Ovary (tissue), 3 donors: ENCODE measurements around the gene PCDH18.
"Not testable (repeated sequence)": the region's sequence is repeated elsewhere in the genome, so short reads cannot be mapped to it uniquely, and the experiment has no call there.

ENCODE experiments used
- CTCF ChIP-seq, 3 donors: fragments of 450-650 bp in 2 of 3; fragments of 200-600 bp in 1 of 3; IDR thresholded peaks; one replicate each; pipeline versions ENCODE4 v1.5.1 to v1.8.0; 2016 to 2022; ENCODE audit warnings: antibody characterized with exemption in 3 of 3, mild to moderate bottlenecking in 1 of 3
- EP300 ChIP-seq: sonication (generic); formaldehyde crosslinking; IDR thresholded peaks from one replicate; pipeline ENCODE4 v1.6.1; 2017; ENCODE audit warnings: antibody characterized with exemption
- POLR2A ChIP-seq: fragments of 450-650 bp; IDR thresholded peaks from one replicate; pipeline ENCODE4 v1.6.1; 2017; ENCODE audit warnings: antibody characterized with exemption, mild to moderate bottlenecking, moderate library complexity
- donor health status: DM: no; HTN: no; CAD: no.

DNA sequence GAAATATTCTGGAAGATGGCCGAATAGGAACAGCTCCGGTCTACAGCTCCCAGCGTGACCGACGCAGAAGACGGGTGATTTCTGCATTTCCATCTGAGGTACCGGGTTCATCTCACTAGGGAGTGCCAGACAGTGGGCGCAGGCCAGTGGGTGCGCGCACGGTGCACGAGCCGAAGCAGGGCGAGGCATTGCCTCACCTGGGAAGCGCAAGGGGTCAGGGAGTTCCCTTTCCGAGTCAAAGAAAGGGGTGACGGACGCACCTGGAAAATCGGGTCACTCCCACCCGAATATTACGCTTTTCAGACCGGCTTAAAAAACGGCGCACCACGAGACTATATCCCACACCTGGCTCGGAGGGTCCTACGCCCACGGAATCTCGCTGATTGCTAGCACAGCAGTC is 36.0 kb downstream of the PCDH18 start:
- TF ChIP-seq CTCF (IDR thresholded peaks at IDR 0.05); POLR2A; EP300: not testable (repeated sequence)
